Neural cell (in vitro differentiated cells): ENCODE measurements around the gene CFAP99.

ENCODE experiments used
- EZH2 ChIP-seq: fragments of 200-600, 300-800 bp; shearing (Covaris generic), sonication (generic); IDR thresholded peaks from 2 replicates; pipeline ENCODE4 v1.6.1; 2014; ENCODE audit warnings: antibody characterized with exemption, low read length, borderline replicate concordance, mild to moderate bottlenecking; ENCODE audit not compliant: insufficient read depth, poor library complexity, severe bottlenecking
- MXI1 ChIP-seq: fragments of 450-650 bp; conservative IDR thresholded peaks from 2 replicates; pipeline ENCODE4 v1.6.1; 2014; ENCODE audit warnings: antibody characterized with exemption, mild to moderate bottlenecking; ENCODE audit not compliant: poor library complexity, severe bottlenecking
- POLR2AphosphoS5 ChIP-seq: IDR thresholded peaks from 2 replicates; pipeline ENCODE4 v1.6.1; 2012
- RAD21 ChIP-seq: fragments of 450-650 bp; conservative IDR thresholded peaks from 2 replicates; pipeline ENCODE4 v1.6.1; 2014; ENCODE audit warnings: antibody characterized with exemption, mild to moderate bottlenecking, moderate library complexity
- SMC3 ChIP-seq: fragments of 450-650 bp; conservative IDR thresholded peaks from 2 replicates; pipeline ENCODE4 v1.6.1; 2014; ENCODE audit warnings: antibody characterized with exemption, mild to moderate bottlenecking, moderate library complexity; ENCODE audit not compliant: poor library complexity
- TF ChIP-seq, protein P1 (sequence below): fragments of 450-650 bp; IDR thresholded peaks from 2 replicates; pipeline ENCODE4 v1.5.1; 2014; ENCODE audit warnings: antibody characterized with exemption, mild to moderate bottlenecking, moderate library complexity; ENCODE audit not compliant: poor library complexity, severe bottlenecking

DNA sequence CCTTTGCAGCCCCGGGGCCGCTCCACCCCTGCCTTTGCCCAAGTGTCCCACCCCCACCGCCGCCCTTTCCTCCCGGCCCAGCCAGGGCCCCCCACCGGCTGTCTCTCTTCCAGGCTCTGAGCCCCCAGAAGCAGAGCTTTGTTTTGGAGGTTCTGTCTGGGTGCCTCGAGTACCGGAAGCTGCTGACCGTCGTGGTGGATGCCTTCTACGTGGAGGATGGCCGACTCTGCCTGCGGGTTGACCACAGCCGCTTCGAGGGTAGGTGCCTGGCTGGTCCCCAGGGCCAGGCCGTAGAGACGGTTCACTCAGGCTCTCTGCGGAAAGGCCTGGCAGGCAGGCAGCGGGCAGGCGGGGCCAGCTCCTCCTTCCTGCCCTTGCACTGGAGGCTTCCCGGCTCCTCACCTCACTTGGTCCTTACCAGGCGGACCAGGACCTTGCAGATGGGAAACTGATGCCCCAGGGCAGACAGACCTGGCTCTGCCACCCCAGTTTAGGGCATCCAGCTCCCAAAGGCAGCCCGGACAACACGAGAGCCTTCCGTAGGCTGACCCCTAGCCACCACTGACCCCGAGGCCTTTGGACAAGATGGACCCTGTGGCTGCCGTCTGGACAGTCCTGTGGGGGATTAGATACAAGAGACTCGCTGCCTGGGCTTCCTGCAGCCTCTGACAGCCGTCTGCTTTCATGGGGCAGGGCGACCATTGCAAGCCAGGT, 18.2 kb downstream of the CFAP99 start:
- TF ChIP-seq RAD21 = no peak
- TF ChIP-seq SMC3 = no peak
- TF ChIP-seq, protein P1, sequence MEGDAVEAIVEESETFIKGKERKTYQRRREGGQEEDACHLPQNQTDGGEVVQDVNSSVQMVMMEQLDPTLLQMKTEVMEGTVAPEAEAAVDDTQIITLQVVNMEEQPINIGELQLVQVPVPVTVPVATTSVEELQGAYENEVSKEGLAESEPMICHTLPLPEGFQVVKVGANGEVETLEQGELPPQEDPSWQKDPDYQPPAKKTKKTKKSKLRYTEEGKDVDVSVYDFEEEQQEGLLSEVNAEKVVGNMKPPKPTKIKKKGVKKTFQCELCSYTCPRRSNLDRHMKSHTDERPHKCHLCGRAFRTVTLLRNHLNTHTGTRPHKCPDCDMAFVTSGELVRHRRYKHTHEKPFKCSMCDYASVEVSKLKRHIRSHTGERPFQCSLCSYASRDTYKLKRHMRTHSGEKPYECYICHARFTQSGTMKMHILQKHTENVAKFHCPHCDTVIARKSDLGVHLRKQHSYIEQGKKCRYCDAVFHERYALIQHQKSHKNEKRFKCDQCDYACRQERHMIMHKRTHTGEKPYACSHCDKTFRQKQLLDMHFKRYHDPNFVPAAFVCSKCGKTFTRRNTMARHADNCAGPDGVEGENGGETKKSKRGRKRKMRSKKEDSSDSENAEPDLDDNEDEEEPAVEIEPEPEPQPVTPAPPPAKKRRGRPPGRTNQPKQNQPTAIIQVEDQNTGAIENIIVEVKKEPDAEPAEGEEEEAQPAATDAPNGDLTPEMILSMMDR = no peak
- no peak for TF ChIP-seq EZH2
- TF ChIP-seq POLR2AphosphoS5 = no peak
- TF ChIP-seq MXI1 = no peak
